ENCODE results near the gene ACCSL.

ACCSL gene

DNA sequence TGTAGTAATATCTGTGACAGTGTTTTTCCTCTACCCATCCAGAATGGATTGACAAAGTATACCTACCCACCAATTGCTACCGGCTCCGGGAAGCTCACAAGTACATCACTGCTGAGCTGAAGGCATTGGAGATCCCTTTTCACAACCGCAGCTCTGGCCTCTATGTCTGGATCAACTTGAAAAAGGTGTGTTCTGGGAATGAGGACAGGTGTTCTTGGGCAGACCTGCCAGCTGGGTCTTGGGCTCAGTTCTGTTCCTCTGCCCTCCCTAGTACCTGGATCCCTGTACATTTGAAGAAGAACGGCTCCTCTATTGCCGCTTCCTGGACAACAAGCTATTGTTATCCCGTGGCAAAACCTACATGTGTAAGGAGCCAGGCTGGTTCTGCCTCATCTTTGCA, 10.5 kb downstream of the ACCSL start:
- no peak for DNase-seq (ENCODE audit: low read depth)

DNA sequence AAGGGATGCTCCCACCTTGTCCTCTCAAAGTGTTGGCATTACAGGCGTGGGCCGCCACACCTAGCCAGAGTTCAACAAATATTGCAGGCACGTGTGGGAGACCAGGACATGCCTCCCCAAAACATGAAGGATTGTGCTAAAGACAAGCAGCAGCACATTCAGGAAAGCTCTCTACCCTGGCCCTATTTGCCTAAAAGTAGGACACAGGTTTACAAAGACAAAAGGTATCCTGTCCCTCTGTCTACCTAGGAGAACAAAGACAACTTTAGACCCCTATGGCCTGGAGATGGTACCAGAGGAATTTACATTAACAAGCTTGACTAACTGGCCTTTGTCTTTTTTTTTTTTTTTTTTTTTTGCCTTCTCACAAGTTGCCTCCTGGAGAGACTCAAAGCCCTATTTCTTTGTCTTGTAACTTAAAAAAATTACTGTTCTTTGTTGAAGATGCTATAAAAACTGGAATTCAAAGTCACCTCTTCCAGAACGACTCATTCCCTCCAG, 17.4 kb downstream of the ACCSL start:
- peak; percentile 8 for DNase-seq (ENCODE audit: low read depth)

DNA sequence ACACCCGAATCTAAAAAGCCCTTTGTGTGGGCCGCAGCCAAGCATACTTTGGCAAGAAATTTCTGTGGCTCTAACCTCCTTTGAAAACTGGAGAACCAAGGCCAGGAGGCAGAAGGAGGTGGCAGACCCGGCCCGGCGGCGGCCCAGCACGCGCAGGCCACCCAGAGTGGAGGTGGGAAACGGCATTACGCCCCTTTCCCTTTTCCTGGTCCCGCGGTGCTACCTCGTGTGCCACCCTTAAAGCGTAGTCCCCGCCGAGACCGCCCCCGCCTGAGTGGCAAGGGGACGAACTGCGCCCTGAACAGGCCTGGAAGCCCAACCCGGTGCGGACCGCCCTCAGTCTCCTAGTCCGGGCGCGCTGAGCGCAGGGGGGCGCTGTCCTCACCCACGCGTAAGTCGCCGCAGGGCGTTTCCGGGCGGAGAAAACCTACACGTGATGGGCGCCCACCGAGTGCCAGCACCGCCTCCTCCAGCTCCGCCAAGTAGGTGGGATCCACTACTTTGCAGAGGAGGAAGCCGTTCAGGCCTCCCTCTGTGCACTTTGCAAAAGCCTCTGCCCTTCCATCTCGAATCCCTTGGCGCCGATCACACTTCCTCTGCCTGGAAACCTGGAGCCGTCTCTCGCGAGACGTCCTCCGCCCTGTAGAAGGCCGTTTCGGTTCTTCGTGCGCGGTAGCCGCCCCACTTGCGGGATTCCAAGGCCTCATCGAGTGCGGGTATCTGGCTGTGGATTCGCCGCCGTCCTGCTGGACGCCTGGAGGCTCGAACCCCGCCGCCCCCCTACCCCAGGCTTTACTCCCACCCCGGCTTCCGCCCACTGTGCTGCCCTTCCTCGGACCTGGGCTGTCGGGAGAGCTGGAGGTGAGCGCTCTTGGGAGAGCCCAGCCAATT, 18.3 kb downstream of the ACCSL start, which contains the start of gene ACCS:
ACCS (plus strand) TSS at position 430 of the 891 bp plus-strand sequence. CDS start 1,358 bp downstream, outside the sequence.
- DNase-seq (ENCODE audit: low read depth) = peak; percentile 91

DNA sequence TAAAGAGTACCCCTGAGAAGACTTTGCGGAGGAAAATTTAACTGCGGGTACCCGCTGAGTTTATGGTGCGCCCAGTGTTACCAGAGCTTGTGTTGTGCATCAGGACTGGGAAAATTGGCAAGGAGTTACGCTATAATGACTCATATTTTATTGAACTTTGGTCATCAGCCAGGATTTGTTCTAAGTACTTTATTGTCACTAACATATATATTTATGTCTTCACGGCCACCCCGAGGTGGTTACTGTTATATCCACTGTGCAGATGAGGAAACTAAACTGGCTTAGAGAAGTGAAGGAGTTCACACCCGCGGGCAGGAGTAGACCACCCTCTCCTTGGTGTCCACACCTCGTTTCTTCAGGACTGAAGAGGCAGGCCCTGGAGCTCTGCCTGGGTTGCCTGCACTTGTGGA, 19.0 kb downstream of the ACCSL start:
- peak; percentile 79 for DNase-seq (ENCODE audit: low read depth)

DNA sequence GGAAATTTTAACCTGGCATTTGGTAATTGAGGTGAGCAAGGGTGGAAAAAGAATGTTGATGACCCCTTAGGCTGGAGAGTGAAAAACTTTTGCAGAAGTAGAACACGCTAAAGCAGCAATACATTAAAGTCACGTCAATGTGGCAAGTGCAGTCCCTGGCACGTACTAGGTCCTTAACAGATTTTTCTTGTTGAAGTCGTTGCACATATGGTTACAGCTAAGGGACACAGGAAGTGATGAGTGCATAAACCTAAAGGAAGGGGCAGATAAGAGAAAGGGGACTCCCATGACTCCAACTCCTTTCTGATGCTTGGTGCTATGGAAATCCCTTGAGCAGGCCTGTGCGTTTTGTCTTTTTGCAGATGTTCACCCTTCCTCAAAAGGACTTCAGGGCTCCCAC, 19.5 kb downstream of the ACCSL start:
- no peak for DNase-seq (ENCODE audit: low read depth)

DNA sequence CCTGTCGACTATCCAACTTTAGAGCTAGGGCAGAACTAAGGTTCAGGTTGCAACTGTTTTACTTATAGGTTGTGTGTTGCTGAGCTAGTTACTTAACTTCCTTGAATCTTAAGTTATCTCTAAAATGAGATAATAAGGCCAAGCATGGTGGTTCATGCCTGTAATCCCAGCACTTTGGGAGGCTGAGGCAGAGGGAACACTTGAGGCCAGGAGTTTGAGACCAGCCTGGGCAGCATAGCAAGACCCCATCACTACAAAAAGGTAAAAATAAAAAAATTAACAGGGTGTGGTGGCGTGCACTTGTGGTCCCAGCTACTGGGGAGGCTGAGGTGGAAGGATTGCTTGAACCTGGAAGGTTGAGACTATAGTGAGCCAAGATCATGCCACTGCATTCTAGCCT, 20.4 kb downstream of the ACCSL start:
- no peak for DNase-seq (ENCODE audit: low read depth)

DNA sequence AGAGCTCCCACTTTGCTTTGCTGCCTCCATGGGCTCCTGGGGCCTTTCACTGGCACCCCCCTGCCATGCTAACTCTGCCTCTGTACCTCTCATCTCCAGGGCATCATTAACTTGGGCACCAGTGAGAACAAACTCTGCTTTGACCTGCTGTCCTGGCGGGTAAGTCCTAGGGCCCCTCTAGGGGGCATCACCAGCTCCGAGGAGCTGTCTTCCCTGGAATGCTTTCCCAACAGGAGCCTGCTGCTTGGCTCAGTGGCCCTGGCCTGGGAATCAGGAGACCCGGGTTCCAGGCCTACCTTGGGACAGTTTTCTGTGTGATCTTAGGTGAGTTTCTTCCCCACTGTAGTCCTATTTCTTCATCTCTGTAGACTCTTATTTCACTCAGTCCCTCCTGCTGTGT, 23.4 kb downstream of the ACCSL start:
- no peak for DNase-seq (ENCODE audit: low read depth)

DNA sequence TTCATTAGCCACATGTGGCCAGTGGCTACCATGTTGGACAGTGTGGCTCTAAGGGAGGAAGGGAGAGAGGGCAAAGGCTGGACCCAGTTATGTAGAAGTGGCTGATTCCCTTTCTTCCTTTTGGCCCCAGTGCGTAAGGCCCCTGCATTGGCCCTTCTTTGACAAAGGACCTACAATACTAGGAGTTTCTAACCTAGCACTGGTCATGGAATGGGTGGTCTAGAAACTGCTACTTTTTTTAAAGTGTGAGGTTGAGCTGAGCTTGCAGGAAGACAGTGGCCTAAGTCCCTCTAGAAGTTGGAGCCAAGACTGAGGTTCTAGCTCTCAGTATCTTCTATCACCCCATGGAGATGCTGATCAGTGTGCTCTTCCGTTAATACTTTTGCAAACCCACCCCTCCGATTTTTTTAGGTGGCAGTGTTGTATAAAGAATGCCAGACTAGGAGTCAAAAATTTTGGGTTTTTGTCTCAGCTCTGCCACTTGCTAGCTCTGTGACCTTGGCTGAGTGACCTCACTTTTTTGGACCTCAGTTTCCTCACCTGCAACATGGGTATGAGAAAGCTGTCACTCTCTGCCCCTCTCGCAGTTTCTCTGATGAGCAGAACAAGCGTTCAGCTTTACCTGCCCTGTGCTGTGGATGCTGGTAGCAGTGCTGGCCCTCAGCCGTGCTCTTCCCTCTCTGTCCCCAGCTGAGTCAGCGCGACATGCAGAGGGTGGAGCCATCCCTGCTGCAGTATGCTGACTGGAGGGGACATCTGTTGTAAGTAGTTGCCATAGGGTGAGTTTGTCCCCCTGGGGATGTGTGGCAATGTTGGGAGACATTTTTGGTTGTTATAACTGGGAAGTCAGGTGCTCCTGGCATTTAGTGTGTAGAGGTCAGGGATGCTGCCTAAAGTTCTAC, 25.2 kb downstream of the ACCSL start:
- no peak for DNase-seq (ENCODE audit: low read depth)

DNA sequence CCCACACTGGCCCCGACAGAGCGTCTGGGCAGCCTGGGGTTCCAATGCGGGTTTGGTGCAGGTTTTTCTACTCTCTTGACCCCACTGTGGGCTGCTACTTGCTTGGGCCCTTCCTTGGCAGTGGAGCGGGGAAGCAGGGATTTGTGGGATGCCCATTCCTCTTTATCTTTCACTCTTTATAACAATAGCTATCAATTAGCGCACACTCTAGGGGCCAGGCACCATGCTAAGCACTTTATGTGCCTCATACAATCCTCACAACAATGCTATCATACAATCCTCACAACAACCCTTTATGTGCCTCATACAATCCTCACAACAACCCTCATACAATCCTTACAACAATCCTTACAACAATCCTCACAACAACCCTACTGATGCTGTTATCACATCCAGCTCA, 31.0 kb downstream of the ACCSL start:
- no peak for DNase-seq (ENCODE audit: low read depth)

DNA sequence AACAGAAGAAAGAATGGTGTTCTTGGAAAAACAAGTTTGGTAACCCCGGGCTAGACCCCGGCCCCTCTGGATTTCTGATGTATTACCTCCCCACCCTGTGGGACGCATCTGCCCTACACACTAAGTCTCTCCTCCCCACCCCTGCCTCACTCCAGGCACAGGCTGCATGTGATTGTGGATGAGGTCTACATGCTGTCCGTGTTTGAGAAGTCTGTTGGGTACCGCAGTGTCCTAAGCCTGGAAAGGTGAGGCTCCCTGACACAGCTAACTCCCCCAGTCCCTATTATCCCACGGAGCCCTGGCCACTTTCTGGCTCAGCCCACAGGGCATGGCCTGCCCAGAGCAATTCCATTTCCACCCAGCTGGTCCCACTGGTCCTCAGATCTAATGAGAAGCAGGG, 31.6 kb downstream of the ACCSL start:
- DNase-seq (ENCODE audit: low read depth) = no peak

DNA sequence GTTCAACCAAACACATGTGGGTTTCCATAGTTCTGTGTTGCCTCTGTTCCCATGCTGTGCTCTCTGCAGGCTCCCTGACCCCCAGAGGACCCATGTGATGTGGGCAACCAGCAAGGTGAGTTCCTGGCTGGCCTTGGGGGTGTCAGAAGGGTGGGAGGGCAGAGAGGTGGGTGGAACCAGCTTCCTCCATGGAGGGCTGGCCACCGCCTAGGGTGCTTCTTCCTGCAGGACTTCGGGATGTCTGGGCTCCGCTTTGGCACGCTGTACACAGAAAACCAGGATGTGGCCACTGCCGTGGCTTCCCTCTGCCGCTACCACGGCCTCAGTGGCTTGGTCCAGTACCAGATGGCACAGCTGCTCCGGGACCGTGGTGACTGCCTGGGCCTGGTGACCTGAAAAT, 33.2 kb downstream of the ACCSL start:
- DNase-seq (ENCODE audit: low read depth) = no peak

DNA sequence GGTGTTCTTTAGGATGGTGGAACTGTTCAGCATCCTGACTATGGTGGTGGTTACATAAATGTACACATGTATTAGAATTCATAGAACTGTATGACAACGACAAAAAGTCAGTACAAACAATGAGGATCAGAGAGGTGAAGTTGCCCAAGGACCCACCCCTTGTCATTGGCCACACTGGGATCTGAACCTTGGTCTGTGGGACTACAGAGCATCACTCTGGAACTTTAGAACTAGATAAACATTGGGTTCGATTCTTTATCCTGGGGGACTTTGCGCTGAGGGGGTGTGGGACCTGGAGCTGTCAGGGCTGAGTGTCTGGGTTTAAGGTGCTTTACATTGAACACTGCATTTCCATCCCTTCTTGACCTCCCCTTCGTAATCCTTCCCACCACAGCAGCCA, 34.9 kb downstream of the ACCSL start:
- no peak for DNase-seq (ENCODE audit: low read depth)

DNA sequence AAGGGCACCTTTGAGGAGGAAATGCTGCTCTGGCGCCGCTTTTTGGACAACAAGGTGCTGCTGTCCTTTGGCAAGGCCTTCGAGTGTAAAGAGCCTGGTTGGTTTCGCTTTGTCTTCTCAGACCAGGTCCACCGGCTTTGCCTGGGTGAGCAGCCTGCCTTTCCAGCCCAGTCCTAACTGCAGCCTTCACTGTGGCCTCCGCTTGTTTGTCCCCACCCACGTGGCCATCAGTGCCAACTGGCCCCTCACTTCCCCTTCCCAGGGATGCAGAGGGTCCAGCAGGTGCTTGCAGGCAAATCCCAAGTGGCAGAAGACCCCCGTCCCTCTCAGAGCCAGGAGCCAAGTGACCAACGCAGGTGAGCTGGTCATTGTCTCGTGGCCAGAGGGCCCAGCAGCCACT, 35.7 kb downstream of the ACCSL start:
- no peak for DNase-seq (ENCODE audit: low read depth)

DNA sequence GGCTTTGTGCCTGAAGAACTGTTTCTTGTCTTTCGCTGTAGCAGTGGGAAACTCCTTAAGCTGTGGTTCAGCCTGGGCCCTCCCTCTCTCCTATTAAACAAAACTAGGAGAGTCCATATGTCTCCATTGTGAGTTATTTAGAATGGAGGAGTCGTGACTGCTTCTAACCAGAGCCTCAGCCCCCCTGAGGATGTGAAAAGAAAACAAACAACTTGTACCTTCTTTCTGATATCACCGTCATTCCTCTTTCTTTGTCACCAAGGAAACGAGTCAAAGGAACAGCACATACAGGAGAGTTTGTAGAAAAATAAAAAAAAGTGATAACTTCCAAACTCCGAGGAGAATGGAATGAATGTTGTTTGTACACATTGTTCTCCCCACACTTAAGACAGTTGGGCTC, 36.1 kb downstream of the ACCSL start:
- no peak for DNase-seq (ENCODE audit: low read depth)

DNA sequence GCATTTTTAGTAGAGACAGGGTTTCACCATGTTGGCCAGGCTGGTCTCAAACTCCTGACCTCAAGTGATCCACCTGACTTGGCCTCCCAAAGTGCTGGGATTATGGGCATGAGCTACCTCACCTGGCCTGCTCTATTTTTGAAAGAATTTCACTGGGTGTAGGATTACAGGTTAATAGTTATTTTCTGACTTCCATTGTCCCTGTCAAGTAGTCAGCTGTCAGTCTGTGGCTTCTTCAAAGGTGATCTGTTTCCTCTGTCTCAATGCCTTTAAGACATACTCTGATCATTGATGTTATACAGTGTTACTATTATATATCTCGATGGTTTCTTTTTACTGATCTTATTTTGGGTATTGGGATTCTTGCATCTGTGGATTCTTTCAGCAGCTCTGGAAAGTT, 37.5 kb downstream of the ACCSL start:
- no peak for DNase-seq (ENCODE audit: low read depth)

DNA sequence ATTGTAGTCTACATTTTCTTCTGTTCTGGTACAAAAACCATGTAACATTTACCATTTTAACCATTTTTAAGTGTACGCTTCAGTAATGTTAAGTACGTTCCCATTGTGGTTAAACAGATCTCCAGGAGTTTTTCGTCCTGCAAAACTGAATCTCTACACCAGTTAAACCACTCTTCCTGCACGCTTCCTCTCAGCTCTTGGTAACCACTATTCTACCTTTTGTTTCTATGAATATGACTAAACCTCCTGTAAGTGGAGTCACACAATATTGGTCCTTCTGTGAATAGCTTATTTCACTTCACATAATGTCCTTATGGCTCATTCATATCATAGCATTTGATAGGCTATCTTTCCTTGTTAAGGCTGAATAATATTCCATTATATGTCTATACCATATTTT, 40.6 kb downstream of the ACCSL start:
- no peak for DNase-seq (ENCODE audit: low read depth)

DNA sequence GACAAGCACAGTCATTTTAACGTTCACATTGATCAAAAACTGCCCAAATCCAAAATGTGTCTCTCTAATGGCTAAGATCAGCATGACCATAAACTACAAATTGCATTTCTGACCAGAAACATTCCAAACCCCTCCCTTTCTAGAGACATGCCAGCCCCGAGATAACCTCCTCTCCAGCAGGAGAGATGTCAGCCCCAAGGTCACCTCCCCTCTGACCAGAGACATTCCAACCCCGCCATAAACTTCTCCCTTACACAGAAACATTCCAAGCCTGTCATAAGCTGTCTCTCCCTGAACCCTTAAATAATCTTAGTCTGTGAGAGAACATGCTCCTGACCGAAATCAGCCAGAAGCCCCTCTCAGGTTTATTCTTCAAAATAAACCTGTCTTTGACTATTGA, 41.1 kb downstream of the ACCSL start:
- no peak for DNase-seq (ENCODE audit: low read depth)

DNA sequence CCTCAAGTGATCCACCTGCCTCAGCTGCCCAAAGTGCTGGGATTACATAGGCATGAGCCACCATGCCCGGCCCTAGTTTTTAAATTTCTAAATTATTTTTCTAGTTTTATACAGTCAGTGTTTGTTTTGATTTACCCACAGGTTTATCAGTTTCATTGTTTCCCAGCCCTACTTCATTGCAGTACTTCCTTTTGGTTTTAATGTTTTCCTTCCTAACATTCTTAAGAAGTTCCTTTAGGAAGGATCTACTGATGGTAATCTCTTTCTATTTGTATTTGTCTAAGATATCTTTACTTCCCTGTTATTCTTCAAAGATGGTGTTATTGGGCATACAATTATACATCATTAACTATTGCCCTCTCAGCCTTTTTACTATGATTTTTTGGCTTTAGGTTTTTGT, 42.8 kb downstream of the ACCSL start:
- no peak for DNase-seq (ENCODE audit: low read depth)

DNA sequence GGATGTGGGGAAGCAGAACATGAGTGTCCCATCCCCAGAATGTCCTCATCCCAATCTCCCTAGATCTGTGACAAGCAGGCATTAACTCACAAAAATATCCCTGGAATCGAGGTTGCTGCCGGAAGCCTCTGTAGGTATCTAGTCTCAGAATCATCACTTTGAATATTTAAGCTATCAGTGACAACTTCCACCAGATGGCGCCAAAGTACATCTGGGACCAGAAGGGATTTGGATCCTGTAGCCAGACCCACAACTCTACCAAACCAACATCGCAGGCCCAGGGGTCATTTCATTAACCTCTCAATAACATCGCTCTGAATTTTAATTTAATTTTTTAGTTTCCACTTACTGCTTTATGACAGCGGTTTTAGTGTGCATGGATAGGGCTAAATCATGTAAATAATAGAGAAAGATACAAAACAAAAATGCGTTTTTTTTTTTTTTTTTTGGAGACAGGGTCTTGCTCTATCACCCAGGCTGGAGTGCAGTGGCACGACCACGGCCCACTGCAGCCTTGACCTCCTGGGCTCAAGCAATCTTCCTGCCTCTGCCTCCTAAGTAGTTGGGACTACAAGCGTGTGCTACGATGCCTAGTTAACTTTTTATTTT, 46.6 kb downstream of the ACCSL start:
- peak; percentile 87 for DNase-seq (ENCODE audit: low read depth)

DNA sequence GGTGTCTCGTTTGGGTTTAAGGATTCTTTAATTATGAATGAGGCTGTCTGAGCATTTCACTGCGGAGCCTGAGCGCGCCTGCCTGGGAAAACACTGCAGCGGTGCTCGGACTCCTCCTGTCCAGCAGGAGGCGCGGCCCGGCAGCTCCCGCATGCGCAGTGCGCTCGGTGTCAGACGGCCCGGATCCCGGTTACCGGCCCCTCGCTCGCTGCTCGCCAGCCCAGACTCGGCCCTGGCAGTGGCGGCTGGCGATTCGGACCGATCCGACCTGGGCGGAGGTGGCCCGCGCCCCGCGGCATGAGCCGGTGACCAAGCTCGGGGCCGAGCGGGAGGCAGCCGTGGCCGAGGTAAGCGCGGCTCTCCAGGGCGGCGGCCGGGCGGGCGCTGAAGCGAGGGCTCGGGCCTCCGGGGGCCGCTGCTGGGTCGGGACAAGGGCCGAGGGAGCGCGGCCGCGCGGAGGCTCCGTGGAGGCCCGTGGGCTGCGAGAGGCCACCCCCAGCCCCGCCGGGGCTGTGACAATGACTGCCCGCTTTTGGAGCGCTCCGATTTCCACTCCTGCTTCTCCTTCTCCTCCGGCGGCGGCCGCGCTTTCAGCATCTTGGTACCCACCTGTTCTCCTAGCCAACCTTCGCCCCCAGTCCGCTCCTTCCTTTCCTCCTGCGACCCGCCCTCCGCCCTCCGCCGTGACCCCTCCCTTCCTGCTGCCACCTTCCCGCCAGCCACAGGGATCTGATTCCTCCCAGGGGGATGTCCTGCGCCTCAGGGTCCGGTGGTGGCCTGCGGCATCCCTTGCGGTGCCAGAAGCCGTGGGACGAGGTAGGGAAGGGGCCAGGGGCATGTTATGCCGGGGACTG, 48.0 kb downstream of the ACCSL start, which contains the start of gene EXT2:
EXT2 (plus strand) TSS at position 173 of the 854 bp plus-strand sequence. CDS start 12,035 bp downstream, outside the sequence.
- peak; percentile 83 for DNase-seq (ENCODE audit: low read depth)

All from ELR (cell line).